ENCODE measurements around the gene STARD4. TPM values are rescaled to one million over a fixed set of nuclear protein-coding genes. Genes with fewer than 3 reads are reported as not detected.

The STARD4 gene
- total and polyA plus RNA-seq, 2 experiments from 2014 or later, result 39.9 to 126 TPM

DNA sequence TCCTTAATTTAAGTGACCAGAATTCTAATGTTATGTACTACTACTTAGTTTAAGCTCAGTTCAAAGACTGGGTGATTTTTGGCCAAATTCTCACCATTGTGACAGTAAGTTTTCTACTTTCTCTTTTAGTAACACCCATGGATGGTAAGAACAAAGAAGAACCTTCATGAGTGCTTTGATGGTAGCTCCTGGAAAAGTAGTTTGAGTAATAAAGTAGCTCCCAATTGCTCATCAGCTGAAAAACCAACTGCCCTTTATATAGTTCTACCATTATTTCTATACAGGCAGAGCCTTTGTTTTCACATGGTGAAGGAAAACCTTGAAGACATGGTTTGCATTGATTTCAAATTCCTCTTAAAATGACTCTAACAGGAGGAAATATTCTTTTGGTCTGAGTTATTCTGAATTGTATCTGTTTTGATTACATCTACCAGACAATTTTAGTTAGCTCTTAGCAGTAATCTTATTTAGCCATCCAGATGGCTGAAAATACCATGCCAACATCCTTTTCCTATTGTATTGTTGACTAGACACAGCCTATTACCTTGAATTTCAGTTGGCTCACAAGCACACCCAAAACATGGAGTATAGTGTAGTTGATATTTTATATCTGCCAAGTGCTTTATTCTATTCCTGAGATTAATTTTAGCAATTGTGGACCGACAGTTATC lies 23.7 kb upstream of the STARD4 start:
- Histone ChIP-seq H3K27ac (no peak overlapping the region), H3K4me3 (no peak overlapping the region), H2AFZ (no peak overlapping the region), H4K20me1 (ENCODE audit: insufficient read depth, poor library complexity, severe bottlenecking) (no peaks in the 10 kb centered on the region), H3K9me3 (ENCODE audit: low read depth) (no peaks in the 10 kb centered on the region), H3K36me3 (replicated peaks; ENCODE audit: insufficient read depth, low read depth) (no peaks in the 10 kb centered on the region), H3K4me1 (ENCODE audit: insufficient read depth) (no peaks in the 10 kb centered on the region), H3K4me2 (no peak overlapping the region), H3K27me3 (no peaks in the 10 kb centered on the region), H3K79me2 (no peaks in the 10 kb centered on the region), H3K9me2 (replicated peaks; ENCODE audit: insufficient read depth) (no peaks in the 10 kb centered on the region)
- DNase-seq (ENCODE audit: low spot score), result no peak
- WGBS (ENCODE audit: low lambda C conversion rate, missing lambda C conversion rate), result 83% methylated on average over 1 of the region's 1 CpG
- TF ChIP-seq EZH2 (IDR thresholded peaks at IDR 0.05; ENCODE audit: borderline replicate concordance) (no peak), EZH2phosphoT487 (IDR thresholded peaks at IDR 0.05; ENCODE audit: low read depth, severe bottlenecking, unreplicated experiment) (no peak)
- TF ChIP-seq, protein P1, sequence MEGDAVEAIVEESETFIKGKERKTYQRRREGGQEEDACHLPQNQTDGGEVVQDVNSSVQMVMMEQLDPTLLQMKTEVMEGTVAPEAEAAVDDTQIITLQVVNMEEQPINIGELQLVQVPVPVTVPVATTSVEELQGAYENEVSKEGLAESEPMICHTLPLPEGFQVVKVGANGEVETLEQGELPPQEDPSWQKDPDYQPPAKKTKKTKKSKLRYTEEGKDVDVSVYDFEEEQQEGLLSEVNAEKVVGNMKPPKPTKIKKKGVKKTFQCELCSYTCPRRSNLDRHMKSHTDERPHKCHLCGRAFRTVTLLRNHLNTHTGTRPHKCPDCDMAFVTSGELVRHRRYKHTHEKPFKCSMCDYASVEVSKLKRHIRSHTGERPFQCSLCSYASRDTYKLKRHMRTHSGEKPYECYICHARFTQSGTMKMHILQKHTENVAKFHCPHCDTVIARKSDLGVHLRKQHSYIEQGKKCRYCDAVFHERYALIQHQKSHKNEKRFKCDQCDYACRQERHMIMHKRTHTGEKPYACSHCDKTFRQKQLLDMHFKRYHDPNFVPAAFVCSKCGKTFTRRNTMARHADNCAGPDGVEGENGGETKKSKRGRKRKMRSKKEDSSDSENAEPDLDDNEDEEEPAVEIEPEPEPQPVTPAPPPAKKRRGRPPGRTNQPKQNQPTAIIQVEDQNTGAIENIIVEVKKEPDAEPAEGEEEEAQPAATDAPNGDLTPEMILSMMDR (IDR thresholded peaks at IDR 0.05; ENCODE audit: poor library complexity), result no peak

DNA sequence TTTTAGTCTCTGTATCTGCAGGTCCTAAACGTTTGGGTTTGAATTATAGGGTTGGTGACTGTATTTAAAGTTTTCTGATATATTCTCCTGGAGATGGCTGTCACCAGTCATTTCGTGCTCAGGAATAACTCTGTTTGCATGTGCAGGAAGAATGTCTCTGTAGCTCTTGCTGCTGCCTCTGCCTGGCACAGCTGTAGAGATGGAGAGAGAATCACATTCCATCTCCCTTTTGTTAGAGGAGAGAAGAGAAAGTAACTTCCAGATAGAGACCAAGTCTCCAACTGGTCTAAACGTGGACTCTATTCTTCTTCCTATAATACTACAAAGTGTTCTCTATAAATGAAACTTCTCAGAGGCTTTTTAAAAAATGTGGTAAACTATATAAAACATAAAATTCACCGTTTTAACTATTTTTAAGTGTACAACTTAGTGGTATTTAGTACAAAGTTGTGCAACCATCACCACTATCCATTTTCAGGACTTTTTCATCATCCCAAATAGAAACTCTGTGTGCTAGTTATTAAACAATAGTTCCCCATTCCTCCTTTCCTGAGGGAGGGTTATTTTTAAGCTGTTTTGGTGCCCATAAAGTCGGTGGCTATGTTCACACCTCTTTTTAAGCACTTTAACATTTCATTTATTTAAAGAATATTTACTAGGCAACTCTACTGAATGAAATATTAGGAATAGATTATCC lies 20.7 kb upstream of the STARD4 start:
- 78% methylated on average over 5 of the region's 5 CpGs for WGBS (ENCODE audit: low lambda C conversion rate, missing lambda C conversion rate)
- no peaks in the 10 kb centered on the region for H3K9me2 ChIP-seq (replicated peaks; ENCODE audit: insufficient read depth)
- H3K27me3 ChIP-seq, result no peaks in the 10 kb centered on the region
- no peaks in the 10 kb centered on the region for H3K36me3 ChIP-seq (replicated peaks; ENCODE audit: insufficient read depth, low read depth)
- H3K4me2 ChIP-seq, result no peak overlapping the region
- DNase-seq (ENCODE audit: low spot score), result no peak
- TF ChIP-seq, protein P1 (IDR thresholded peaks at IDR 0.05; ENCODE audit: poor library complexity), result no peak
- TF ChIP-seq EZH2phosphoT487 (IDR thresholded peaks at IDR 0.05; ENCODE audit: low read depth, severe bottlenecking, unreplicated experiment) (no peak), EZH2 (IDR thresholded peaks at IDR 0.05; ENCODE audit: borderline replicate concordance) (no peak)
- H3K4me3 ChIP-seq, result no peak overlapping the region
- no peaks in the 10 kb centered on the region for H3K4me1 ChIP-seq (ENCODE audit: insufficient read depth)
- no peak overlapping the region for H3K27ac ChIP-seq
- no peak overlapping the region for H2AFZ ChIP-seq
- no peaks in the 10 kb centered on the region for H3K79me2 ChIP-seq
- no peaks in the 10 kb centered on the region for H4K20me1 ChIP-seq (ENCODE audit: insufficient read depth, poor library complexity, severe bottlenecking)
- no peaks in the 10 kb centered on the region for H3K9me3 ChIP-seq (ENCODE audit: low read depth)

DNA sequence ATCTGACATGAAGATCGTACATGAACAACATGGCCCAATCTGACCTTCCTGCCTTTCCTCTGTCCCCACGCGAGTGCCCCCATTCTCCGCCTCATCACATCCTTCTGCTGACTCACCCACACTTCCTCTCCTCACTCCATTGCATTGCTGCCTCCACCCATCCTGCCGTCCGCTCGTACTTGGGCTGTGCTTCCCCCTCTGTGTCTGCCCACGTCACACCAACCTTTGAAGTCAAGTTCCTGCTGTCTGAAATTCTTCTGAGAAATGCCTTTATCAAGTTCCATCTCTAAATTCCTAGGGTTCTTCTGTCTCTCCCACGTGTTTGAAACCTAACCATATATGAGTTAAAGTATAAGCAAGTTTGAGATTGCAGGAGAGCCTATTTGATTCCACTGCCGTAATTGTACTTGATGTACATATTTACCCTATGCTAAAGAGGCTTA lies 18.0 kb upstream of the STARD4 start:
- Histone ChIP-seq H3K36me3 (replicated peaks; ENCODE audit: insufficient read depth, low read depth) (no peaks in the 10 kb centered on the region), H3K9me2 (replicated peaks; ENCODE audit: insufficient read depth) (no peaks in the 10 kb centered on the region), H3K27ac (peak overlapping the region; percentile 82), H3K27me3 (no peaks in the 10 kb centered on the region), H3K4me1 (ENCODE audit: insufficient read depth) (no peaks in the 10 kb centered on the region), H3K4me3 (no peak overlapping the region), H3K9me3 (ENCODE audit: low read depth) (no peaks in the 10 kb centered on the region), H2AFZ (peak overlapping the region; percentile 53), H3K79me2 (no peaks in the 10 kb centered on the region), H4K20me1 (ENCODE audit: insufficient read depth, poor library complexity, severe bottlenecking) (no peaks in the 10 kb centered on the region), H3K4me2 (peak overlapping the region; percentile 44)
- WGBS (ENCODE audit: low lambda C conversion rate, missing lambda C conversion rate), result 46% methylated on average over 10 of the region's 10 CpGs
- peak; percentile 76 for DNase-seq (ENCODE audit: low spot score)
- TF ChIP-seq, protein P1 (IDR thresholded peaks at IDR 0.05; ENCODE audit: poor library complexity), result no peak
- TF ChIP-seq EZH2phosphoT487 (IDR thresholded peaks at IDR 0.05; ENCODE audit: low read depth, severe bottlenecking, unreplicated experiment) (no peak), EZH2 (IDR thresholded peaks at IDR 0.05; ENCODE audit: borderline replicate concordance) (no peak)

Data from hepatocyte (in vitro differentiated cells).